H1 (cell line): ENCODE results near the gene ADSS1. TPM values are rescaled to one million over a fixed set of nuclear protein-coding genes. Genes with fewer than 3 reads are reported as not detected.

Source experiments
- polyA plus RNA-seq, 7 experiments: library from polyadenylated mRNA; depleted of rRNA in 3 of 7; stranded (reverse) in 5 of 7; unstranded in 2 of 7; fragments of >200 nt in 5 of 7; fragments of 200-250 nt in 2 of 7; gene quantifications; 1 replicate in 5 of 7; 2 replicates in 1 of 7; 4 replicates in 1 of 7; pipeline versions ENCODE4 v1.2.1 to v1.2.3, GENCODE V29; 2011 to 2013; ENCODE audit warnings: missing spikeins in 2 of 7, mixed read lengths in 2 of 7
- total RNA-seq: library from RNA; stranded (reverse); fragmentation: NEBNext Ultra II Directional; extraction: Animal tissue kit (Norgen Biotek cat#: 25700); gene quantifications from 2 replicates; pipeline ENCODE4 v1.2.1, GENCODE V29; 2021
- TF ChIP-seq, protein P1 (sequence below): IDR thresholded peaks from 2 replicates; pipeline ENCODE4 v1.6.1; 2012; ENCODE audit warnings: inconsistent platforms

ADSS1 gene
- total and polyA plus RNA-seq, 2 of the 8 experiments (the other 6 are each of a cell fraction or from before 2014, with no cell fraction given), result 7.1 to 7.9 TPM

DNA sequence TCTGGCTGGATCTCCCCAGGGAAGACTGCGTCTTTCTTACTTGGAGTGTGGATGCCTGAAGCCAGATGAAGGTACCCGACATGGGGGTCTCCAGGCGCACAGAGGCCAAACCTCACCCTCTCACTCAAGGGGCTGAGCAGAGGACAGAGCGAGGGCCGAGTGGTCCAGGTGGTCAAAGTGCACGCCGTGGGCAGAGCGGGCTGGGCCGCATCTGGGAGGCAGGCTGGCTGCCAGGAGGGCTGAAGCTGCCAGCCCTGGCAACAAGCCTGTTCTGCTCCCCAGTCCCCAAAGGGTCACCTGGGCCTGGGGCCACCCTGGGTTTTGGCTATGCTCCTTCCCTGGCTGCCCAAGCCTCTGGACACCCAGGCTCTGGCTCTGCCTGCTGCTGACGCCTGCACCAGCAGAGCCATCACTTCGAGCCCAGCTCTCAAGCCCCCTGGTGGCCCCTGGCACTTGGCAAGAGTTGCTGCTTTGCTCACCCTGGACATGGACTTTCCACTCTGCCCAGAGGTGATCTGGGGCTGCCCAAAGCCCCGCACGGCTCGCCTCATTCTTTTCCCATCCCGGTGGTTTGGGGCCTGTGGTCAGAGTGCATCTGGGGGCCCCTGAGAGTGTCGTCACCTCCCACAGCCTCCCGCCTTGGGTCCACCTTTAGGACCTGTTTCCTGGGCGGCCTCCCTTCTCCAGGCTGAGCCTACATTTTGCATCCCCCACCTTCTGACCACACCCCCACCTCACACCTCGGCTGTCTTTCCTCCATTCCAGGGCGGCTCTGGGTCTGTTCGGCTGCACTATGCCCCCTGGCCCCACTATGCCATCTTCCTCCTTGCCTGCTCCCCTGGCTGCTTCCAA, 2.8 kb downstream of the ADSS1 start (continued):
- TF ChIP-seq, protein P1, sequence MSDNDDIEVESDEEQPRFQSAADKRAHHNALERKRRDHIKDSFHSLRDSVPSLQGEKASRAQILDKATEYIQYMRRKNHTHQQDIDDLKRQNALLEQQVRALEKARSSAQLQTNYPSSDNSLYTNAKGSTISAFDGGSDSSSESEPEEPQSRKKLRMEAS, result no peak
